GM18951 (cell line): ENCODE measurements around the gene BCAS3.

Experiments used
- POLR2A ChIP-seq: IDR thresholded peaks from 4 replicates; pipeline ENCODE4 v1.6.1; 2011; ENCODE audit warnings: mild to moderate bottlenecking; ENCODE audit not compliant: insufficient read length, insufficient read depth; ENCODE audit errors: extremely low read depth
- in situ Hi-C: fragments of 300-500 bp; cut with MboI; formaldehyde crosslinking; loops from one replicate; pipeline ENCODE4 v1.12.0; 2022; ENCODE audit warnings: low sequenced_read_pairs, mixed read lengths, inconsistent platforms; ENCODE audit not compliant: unreplicated experiment

Gene BCAS3

GRCh38 chr17:61279476-61280145 is 602.0 kb downstream of the BCAS3 start:
- TF ChIP-seq POLR2A, result no peak
- in situ Hi-C loops, result no loop called here

- TF ChIP-seq POLR2A, result no peak
- in situ Hi-C loops, result no loop called here
These were observed 602.7 kb downstream of the BCAS3 start for GRCh38 chr17:61280338-61280737.

GRCh38 chr17:61280851-61281250 is 603.2 kb downstream of the BCAS3 start:
- in situ Hi-C loops, result no loop called here
- no peak for TF ChIP-seq POLR2A

- TF ChIP-seq POLR2A, result no peak
- in situ Hi-C loops, result no loop called here
These were observed 604.7 kb downstream of the BCAS3 start for GRCh38 chr17:61282377-61282776.

GRCh38 chr17:61283043-61283442 is 605.4 kb downstream of the BCAS3 start:
- in situ Hi-C loops, result no loop called here
- TF ChIP-seq POLR2A, result no peak

GRCh38 chr17:61284174-61284573 is 606.5 kb downstream of the BCAS3 start:
- in situ Hi-C loops, result no loop called here
- no peak for TF ChIP-seq POLR2A

GRCh38 chr17:61284746-61285145 is 607.1 kb downstream of the BCAS3 start:
- no peak for TF ChIP-seq POLR2A
- in situ Hi-C loops, result no loop called here

GRCh38 chr17:61285526-61286320 is 608.1 kb downstream of the BCAS3 start:
- in situ Hi-C loops, result no loop called here
- TF ChIP-seq POLR2A, result no peak

GRCh38 chr17:61286449-61286848 is 608.8 kb downstream of the BCAS3 start:
- in situ Hi-C loops, result no loop called here
- TF ChIP-seq POLR2A, result no peak

- in situ Hi-C loops, result no loop called here
- TF ChIP-seq POLR2A, result no peak
These were observed 612.0 kb downstream of the BCAS3 start for GRCh38 chr17:61289408-61290385.

GRCh38 chr17:61291451-61292285 is 614.0 kb downstream of the BCAS3 start:
- in situ Hi-C loops, result no loop called here
- no peak for TF ChIP-seq POLR2A

GRCh38 chr17:61294286-61294685 is 616.6 kb downstream of the BCAS3 start:
- no peak for TF ChIP-seq POLR2A

More at GRCh38 chr17:61294286-61294685, 616.6 kb downstream of the BCAS3 start:
- in situ Hi-C loops, result no loop called here
